ES-I3 (cell line): ENCODE measurements around the gene OR1K1.
"Not testable (repeated sequence)": the region's sequence is repeated elsewhere in the genome, so short reads cannot be mapped to it uniquely, and the experiment has no call there.

Experiments used
- H3K36me3 ChIP-seq: 2 replicates; pipeline ENCODE4 v1.6.1; 2013; ENCODE audit warnings: mild to moderate bottlenecking, low read length, control low read depth, moderate library complexity; ENCODE audit not compliant: insufficient read depth
- H3K4me1 ChIP-seq: 2 replicates; pipeline ENCODE4 v1.6.1; 2013; ENCODE audit warnings: mild to moderate bottlenecking, control low read depth, low read length; ENCODE audit not compliant: insufficient read depth
- H3K9ac ChIP-seq: 2 replicates; pipeline ENCODE4 v1.6.1; 2013; ENCODE audit warnings: low read depth, mild to moderate bottlenecking, low read length, moderate library complexity
- H3K9me3 ChIP-seq: 2 replicates; pipeline ENCODE4 v1.6.1; 2013; ENCODE audit warnings: mild to moderate bottlenecking, low read length, moderate library complexity; ENCODE audit not compliant: control insufficient read depth, insufficient read depth

Gene OR1K1

GRCh38 chr9:122797316-122798063 is 2.4 kb upstream of the OR1K1 start:
- Histone ChIP-seq H3K4me1 (no peaks in the 10 kb centered on the region), H3K9ac (no peak overlapping the region), H3K36me3 (no peaks in the 10 kb centered on the region)

GRCh38 chr9:122806661-122807060 is 6.7 kb downstream of the OR1K1 start:
- Histone ChIP-seq H3K9ac (no peak overlapping the region), H3K36me3 (no peaks in the 10 kb centered on the region), H3K9me3 (no peaks in the 10 kb centered on the region), H3K4me1 (no peaks in the 10 kb centered on the region)

More at GRCh38 chr9:122797316-122798063, 2.4 kb upstream of the OR1K1 start:
- H3K9me3 ChIP-seq, result no peaks in the 10 kb centered on the region

- Histone ChIP-seq H3K9me3 (no peaks in the 10 kb centered on the region), H3K9ac (no peak overlapping the region), H3K4me1 (no peaks in the 10 kb centered on the region), H3K36me3 (no peaks in the 10 kb centered on the region)
Measured at GRCh38 chr9:122807271-122807900, 7.5 kb downstream of the OR1K1 start.

GRCh38 chr9:122808141-122808540 is 8.2 kb downstream of the OR1K1 start:
- Histone ChIP-seq H3K9ac (no peak overlapping the region), H3K9me3 (no peaks in the 10 kb centered on the region), H3K4me1 (no peaks in the 10 kb centered on the region), H3K36me3 (no peaks in the 10 kb centered on the region)

- not testable (repeated sequence) for H3K9ac ChIP-seq, H3K9me3 ChIP-seq, H3K36me3 ChIP-seq, H3K4me1 ChIP-seq
Measured at GRCh38 chr9:122809261-122809660, 9.3 kb downstream of the OR1K1 start.

GRCh38 chr9:122810306-122810946 is 10.5 kb downstream of the OR1K1 start:
- Histone ChIP-seq H3K9me3 (no peaks in the 10 kb centered on the region), H3K4me1 (no peaks in the 10 kb centered on the region), H3K36me3 (no peaks in the 10 kb centered on the region), H3K9ac (no peak overlapping the region)

GRCh38 chr9:122812736-122813135 is 12.8 kb downstream of the OR1K1 start:
- Histone ChIP-seq H3K9me3 (no peaks in the 10 kb centered on the region), H3K9ac (no peak overlapping the region), H3K4me1 (no peaks in the 10 kb centered on the region), H3K36me3 (no peaks in the 10 kb centered on the region)

GRCh38 chr9:122814545-122814944 is 14.6 kb downstream of the OR1K1 start:
- no peaks in the 10 kb centered on the region for H3K4me1 ChIP-seq
- H3K9me3 ChIP-seq, result no peaks in the 10 kb centered on the region
- no peaks in the 10 kb centered on the region for H3K36me3 ChIP-seq
- H3K9ac ChIP-seq, result no peak overlapping the region

- Histone ChIP-seq H3K36me3 (0 out of 2 replicates have a peak, but pooled peaks cover 6% of the 10 kb centered on the region), H3K9me3 (no peaks in the 10 kb centered on the region), H3K9ac (no peak overlapping the region), H3K4me1 (no peaks in the 10 kb centered on the region)
Measured at GRCh38 chr9:122815544-122815943, 15.6 kb downstream of the OR1K1 start.

- H3K9ac ChIP-seq, result no peak overlapping the region
- no peaks in the 10 kb centered on the region for H3K9me3 ChIP-seq
- 0 out of 2 replicates have a peak, but pooled peaks cover 6% of the 10 kb centered on the region for H3K36me3 ChIP-seq
- H3K4me1 ChIP-seq, result no peaks in the 10 kb centered on the region
Measured at GRCh38 chr9:122816163-122816867, 16.4 kb downstream of the OR1K1 start.

- Histone ChIP-seq H3K9me3 (no peaks in the 10 kb centered on the region), H3K9ac (no peak overlapping the region), H3K4me1 (no peaks in the 10 kb centered on the region), H3K36me3 (peaks cover 13% of the 10 kb centered on the region)
Measured at GRCh38 chr9:122819326-122819725, 19.4 kb downstream of the OR1K1 start.

- no peak overlapping the region for H3K9ac ChIP-seq
- no peaks in the 10 kb centered on the region for H3K4me1 ChIP-seq
- H3K36me3 ChIP-seq, result peaks cover 13% of the 10 kb centered on the region
- H3K9me3 ChIP-seq, result no peaks in the 10 kb centered on the region
Measured at GRCh38 chr9:122819791-122820489, 20.0 kb downstream of the OR1K1 start.

GRCh38 chr9:122820490-122820845 is 20.5 kb downstream of the OR1K1 start:
- no peaks in the 10 kb centered on the region for H3K4me1 ChIP-seq
- H3K9ac ChIP-seq, result no peak overlapping the region
- H3K36me3 ChIP-seq, result peaks cover 13% of the 10 kb centered on the region
- no peaks in the 10 kb centered on the region for H3K9me3 ChIP-seq
